Measurements from ENCODE around the gene ASIC4.

Gene ASIC4

DNA sequence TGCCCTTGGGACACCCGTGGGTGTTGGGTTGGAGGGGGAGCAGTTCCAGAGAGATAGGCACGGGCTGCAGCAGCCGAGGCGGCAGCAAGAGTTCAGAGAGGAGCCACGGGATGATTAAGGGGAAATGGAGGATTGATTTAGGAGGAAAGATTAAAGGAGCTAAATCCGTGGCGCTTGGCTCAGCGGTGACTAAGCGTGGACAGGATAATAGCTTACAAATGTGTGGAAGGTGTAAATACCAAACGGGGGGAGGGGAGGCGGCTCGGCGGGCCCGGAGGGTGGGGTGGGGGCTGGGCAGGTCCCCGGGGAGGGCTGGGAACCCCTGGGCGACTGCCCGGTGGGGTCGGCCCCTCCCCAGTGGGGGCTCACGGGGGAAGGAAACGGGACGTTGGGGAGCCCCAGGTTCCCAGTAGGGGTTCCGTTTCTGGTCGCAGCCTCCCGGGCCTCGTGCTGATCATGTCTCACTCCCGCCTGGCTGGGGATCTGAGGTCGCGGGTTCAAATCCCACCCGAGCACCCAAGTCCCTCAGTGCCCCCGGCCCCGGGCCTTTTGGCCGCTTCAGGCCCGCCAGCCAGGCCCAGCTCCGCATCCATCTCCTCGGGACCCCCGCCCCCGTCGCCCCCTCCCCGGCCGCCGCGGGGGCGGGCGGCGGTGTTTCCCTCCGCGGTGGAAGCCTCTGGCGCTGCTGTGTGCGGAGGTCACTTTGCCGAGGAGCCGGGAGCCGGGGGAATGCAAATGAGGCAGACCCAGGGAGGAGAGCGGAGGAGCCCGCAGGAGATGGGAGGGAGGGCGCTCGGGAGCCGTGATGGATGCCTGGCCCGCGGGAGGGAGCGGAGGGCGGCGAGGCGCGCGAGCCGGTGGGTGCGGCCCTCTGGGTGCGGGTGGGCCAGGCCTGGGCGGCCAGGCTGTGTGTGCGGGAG lies 8.1 kb downstream of the ASIC4 start:
- Histone ChIP-seq H3K27ac (no peak overlapping the region), H3K27me3 (replicated peaks) (peaks cover 9% of the 10 kb centered on the region), H3K36me3 (replicated peaks) (no peaks in the 10 kb centered on the region), H3K4me3 (ENCODE audit: low read depth, low read length) (peak overlapping the region; percentile 17)
- DNase-seq = peak; percentile 44
- in situ Hi-C loops (cut with HindIII; ENCODE audit: low pct_ligation_motif_present, low sequenced_read_pairs) = no loop called here
- TF ChIP-seq, protein P1, sequence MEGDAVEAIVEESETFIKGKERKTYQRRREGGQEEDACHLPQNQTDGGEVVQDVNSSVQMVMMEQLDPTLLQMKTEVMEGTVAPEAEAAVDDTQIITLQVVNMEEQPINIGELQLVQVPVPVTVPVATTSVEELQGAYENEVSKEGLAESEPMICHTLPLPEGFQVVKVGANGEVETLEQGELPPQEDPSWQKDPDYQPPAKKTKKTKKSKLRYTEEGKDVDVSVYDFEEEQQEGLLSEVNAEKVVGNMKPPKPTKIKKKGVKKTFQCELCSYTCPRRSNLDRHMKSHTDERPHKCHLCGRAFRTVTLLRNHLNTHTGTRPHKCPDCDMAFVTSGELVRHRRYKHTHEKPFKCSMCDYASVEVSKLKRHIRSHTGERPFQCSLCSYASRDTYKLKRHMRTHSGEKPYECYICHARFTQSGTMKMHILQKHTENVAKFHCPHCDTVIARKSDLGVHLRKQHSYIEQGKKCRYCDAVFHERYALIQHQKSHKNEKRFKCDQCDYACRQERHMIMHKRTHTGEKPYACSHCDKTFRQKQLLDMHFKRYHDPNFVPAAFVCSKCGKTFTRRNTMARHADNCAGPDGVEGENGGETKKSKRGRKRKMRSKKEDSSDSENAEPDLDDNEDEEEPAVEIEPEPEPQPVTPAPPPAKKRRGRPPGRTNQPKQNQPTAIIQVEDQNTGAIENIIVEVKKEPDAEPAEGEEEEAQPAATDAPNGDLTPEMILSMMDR (IDR thresholded peaks at IDR 0.05; ENCODE audit: low read depth, low read length, missing control alignments) = no peak

DNA sequence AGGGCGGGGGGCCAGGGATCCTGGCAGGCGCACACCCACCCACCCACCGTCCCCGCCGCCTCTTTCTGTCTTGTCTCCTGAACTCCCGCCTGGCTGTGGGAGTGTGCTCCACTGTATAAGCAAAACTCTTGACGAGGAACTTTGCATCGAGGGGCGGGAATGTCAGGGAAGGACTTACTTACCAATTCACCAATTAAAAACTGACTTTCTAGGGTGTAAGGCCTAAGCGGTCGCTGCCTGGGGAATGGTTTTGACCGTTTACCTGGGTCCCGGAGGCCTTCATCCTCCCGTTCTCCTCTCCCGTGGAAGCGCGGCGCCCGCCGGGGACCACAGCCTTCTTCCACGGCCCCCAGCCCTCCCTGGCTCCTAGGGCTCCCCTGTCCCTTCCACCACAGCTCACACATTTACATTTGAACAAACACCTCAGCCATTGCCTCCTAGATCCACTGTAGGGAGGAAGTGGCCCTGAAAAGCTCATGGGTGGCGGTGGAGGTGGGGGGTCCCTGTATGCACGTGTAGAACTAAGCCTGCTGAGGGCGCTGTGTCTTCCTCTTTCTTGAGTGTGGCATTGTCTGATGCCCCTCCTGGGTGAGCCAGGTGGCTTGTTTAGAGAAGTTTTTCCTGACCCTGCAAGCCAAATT lies 8.9 kb downstream of the ASIC4 start:
- DNase-seq = no peak
- H3K27ac ChIP-seq = no peak overlapping the region
- in situ Hi-C loops (cut with HindIII; ENCODE audit: low pct_ligation_motif_present, low sequenced_read_pairs) = no loop called here
- peaks cover 7% of the 10 kb centered on the region for H3K27me3 ChIP-seq (replicated peaks)
- peak overlapping the region; percentile 17 for H3K4me3 ChIP-seq (ENCODE audit: low read depth, low read length)
- TF ChIP-seq, protein P1 (IDR thresholded peaks at IDR 0.05; ENCODE audit: low read depth, low read length, missing control alignments) = peak; percentile 30
- H3K36me3 ChIP-seq (replicated peaks) = no peaks in the 10 kb centered on the region

DNA sequence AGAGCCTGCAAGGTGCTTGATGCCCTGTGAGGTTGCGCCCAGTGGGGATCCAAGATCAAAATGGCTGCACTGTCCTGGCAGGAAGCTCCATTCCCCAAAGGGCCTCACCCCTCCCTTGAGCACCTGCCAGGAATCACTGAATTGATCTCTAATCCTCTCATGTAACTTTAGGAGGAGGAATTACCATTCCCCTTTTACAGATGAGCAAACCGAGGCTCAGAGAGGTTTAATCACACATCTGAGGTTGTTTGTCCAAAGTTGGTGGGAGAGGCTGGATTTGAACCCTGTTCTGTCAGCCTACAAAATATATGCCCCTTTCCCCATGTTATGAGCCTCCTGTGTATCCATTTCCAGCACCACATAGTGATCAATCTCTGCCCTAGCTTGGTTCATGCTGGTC lies 10.5 kb downstream of the ASIC4 start:
- H3K27ac ChIP-seq = no peak overlapping the region
- TF ChIP-seq, protein P1 (IDR thresholded peaks at IDR 0.05; ENCODE audit: low read depth, low read length, missing control alignments) = no peak
- in situ Hi-C loops (cut with HindIII; ENCODE audit: low pct_ligation_motif_present, low sequenced_read_pairs) = no loop called here
- no peak overlapping the region for H3K4me3 ChIP-seq (ENCODE audit: low read depth, low read length)
- no peak for DNase-seq
- peaks cover 22% of the 10 kb centered on the region for H3K27me3 ChIP-seq (replicated peaks)
- no peaks in the 10 kb centered on the region for H3K36me3 ChIP-seq (replicated peaks)

DNA sequence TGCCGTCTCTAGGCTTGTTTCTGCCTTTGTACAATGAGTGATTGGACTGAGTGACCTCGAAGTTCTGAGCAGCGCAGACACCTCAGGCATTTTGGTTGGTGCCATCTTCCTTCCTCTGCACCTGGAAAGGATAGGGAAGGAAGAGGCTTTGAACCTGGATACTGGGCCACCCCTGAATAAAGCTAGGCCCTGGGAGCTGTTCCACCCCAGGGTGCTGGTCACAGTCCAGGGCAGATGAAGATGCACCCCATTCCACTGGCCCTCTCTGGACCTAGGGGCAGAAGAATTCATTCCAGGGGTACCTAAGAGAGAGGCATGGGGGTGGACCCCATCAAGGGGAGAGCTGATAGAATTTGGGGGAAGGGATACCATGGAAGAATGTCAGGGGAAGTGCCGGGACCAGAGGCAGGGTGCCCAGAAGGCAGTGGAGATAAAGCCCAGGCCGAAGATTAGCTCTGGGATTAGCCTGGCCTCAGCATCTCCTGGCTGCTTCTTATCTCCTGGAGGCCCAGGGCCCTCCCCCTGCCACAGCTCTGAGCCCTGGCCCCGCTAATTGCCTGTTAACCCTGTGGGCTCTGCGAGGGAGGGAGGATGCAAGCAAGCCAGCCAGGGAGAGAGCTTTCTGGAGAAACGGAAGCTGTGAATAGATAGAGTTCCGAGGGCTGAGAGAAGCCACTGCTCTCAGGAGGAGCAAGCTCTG lies 11.4 kb downstream of the ASIC4 start:
- in situ Hi-C loops (cut with HindIII; ENCODE audit: low pct_ligation_motif_present, low sequenced_read_pairs) = no loop called here
- no peak overlapping the region for H3K4me3 ChIP-seq (ENCODE audit: low read depth, low read length)
- H3K27ac ChIP-seq = no peak overlapping the region
- DNase-seq = no peak
- no peaks in the 10 kb centered on the region for H3K36me3 ChIP-seq (replicated peaks)
- peaks cover 24% of the 10 kb centered on the region for H3K27me3 ChIP-seq (replicated peaks)
- TF ChIP-seq, protein P1 (IDR thresholded peaks at IDR 0.05; ENCODE audit: low read depth, low read length, missing control alignments) = no peak

DNA sequence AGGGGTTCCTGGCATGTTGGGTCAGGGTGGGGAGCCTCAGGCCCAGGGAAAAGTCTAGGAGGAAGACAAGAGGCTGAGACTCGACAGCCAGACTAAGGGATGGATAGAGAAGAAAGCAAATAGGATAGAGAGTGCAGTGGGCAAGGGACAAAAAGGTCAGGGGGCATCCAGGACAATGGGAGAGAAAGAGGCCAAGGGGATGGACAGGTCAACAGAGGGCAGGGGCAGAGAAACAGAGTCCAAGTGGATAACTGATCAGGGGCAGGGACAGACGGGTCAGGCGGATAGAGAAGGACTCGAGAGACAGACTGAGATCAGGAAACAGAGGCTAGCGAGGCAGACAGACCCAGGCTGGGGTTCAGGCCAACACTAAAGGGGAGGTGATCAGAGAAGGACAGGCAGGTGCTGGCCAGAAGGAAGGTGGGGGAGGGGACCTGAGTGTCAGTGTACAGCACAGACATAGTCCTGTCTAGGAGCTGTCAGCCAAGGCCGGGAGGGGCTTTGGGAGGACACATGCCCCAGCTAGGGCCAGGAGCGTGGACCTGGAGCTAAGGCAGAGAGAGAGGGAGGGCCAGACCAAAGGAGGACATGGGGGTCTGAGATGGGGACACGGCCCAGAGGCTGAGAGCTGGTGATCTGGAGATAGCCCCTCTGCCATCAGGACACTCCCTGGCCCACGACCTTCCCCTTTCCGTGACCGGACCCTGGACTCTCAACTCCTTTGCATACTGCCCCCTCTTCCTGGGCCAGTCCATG lies 12.2 kb downstream of the ASIC4 start:
- no peak for DNase-seq
- no peaks in the 10 kb centered on the region for H3K36me3 ChIP-seq (replicated peaks)
- no peak overlapping the region for H3K4me3 ChIP-seq (ENCODE audit: low read depth, low read length)
- in situ Hi-C loops (cut with HindIII; ENCODE audit: low pct_ligation_motif_present, low sequenced_read_pairs) = no loop called here
- peaks cover 24% of the 10 kb centered on the region for H3K27me3 ChIP-seq (replicated peaks)
- H3K27ac ChIP-seq = no peak overlapping the region
- TF ChIP-seq, protein P1 (IDR thresholded peaks at IDR 0.05; ENCODE audit: low read depth, low read length, missing control alignments) = no peak
